GM12865 (cell line): ENCODE results near the gene FOXRED2.

ENCODE experiments used
- DNase-seq: peaks from one replicate; pipeline ENCODE4 v3.0.0; 2010; ENCODE audit warnings: low read depth
- H3K4me3 ChIP-seq: 2 replicates; pipeline ENCODE4 v1.5.1; 2011; ENCODE audit warnings: mild to moderate bottlenecking, low read depth, low read length, control low read depth
- CTCF ChIP-seq: IDR thresholded peaks from 2 replicates; pipeline ENCODE4 v1.5.1; 2011; ENCODE audit warnings: low read length, control low read depth, low read depth, inconsistent platforms; ENCODE audit not compliant: insufficient read depth; ENCODE audit errors: missing control alignments

Gene FOXRED2

GRCh38 chr22:36470994-36471331 is 35.9 kb downstream of the FOXRED2 start:
- no peak for TF ChIP-seq CTCF
- H3K4me3 ChIP-seq, result no peak overlapping the region
- no peak for DNase-seq

- DNase-seq, result peak; percentile 89
- H3K4me3 ChIP-seq, result no peak overlapping the region
- peak; percentile 97 for TF ChIP-seq CTCF
Observed at GRCh38 chr22:36470162-36470993, 36.5 kb downstream of the FOXRED2 start.

GRCh38 chr22:36469094-36469710 is 37.6 kb downstream of the FOXRED2 start:
- no peak for DNase-seq
- H3K4me3 ChIP-seq, result no peak overlapping the region
- TF ChIP-seq CTCF, result no peak

DNA sequence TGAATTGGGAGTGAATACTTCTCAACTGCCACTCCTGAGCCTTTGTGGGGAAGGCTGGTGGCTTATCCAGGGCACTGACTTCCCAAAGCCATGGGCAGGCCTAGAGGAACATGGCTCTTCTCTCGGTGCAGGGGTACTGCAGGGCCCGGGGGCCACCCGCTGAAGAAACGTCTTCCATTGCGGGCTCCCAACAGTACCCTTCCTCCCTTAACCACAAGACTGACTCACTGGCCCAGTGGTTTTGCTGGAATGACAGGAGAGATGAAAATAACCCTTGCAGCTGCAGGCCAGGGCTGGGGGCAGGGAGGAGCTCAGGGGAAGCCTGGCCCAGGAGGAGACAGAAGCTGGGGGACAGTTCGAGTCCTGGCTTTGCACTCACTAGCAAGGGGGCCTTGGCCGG is 38.9 kb downstream of the FOXRED2 start:
- no peak for TF ChIP-seq CTCF
- no peak overlapping the region for H3K4me3 ChIP-seq
- DNase-seq, result no peak

- TF ChIP-seq CTCF, result no peak
- H3K4me3 ChIP-seq, result no peak overlapping the region
- DNase-seq, result no peak
Observed at GRCh38 chr22:36467042-36467810, 39.6 kb downstream of the FOXRED2 start.

DNA sequence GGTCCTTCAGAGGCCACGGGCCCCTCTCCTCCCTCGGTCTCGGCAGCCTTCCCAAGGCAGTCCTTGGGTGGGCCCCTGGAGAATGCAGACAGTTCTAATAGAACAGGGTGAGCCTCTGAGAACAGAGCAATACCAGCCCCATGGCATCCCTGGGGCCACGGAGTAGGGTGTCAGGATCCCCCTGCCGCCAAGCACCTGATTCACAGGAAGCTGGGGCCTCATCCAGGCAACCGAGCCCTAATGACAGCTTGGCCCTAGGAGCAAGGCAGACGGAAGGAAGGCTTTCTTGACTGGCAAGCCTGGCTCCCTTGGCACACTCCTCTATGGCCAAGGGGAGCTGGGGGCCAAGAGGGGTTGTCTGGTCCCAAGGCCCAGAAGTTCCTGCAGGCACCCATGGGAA is 40.6 kb downstream of the FOXRED2 start:
- TF ChIP-seq CTCF, result no peak
- DNase-seq, result no peak

More for the DNA sequence above, 40.6 kb downstream of the FOXRED2 start:
- H3K4me3 ChIP-seq, result no peak overlapping the region
